GM12874 (cell line): ENCODE results near the gene DMRTB1.

Experiments
- TF ChIP-seq, protein P1 (sequence below): IDR thresholded peaks from 2 replicates; pipeline ENCODE4 v1.5.1; 2011; ENCODE audit warnings: low read depth, mild to moderate bottlenecking, control low read depth, low read length, moderate library complexity; ENCODE audit not compliant: insufficient read depth

Gene DMRTB1

DNA sequence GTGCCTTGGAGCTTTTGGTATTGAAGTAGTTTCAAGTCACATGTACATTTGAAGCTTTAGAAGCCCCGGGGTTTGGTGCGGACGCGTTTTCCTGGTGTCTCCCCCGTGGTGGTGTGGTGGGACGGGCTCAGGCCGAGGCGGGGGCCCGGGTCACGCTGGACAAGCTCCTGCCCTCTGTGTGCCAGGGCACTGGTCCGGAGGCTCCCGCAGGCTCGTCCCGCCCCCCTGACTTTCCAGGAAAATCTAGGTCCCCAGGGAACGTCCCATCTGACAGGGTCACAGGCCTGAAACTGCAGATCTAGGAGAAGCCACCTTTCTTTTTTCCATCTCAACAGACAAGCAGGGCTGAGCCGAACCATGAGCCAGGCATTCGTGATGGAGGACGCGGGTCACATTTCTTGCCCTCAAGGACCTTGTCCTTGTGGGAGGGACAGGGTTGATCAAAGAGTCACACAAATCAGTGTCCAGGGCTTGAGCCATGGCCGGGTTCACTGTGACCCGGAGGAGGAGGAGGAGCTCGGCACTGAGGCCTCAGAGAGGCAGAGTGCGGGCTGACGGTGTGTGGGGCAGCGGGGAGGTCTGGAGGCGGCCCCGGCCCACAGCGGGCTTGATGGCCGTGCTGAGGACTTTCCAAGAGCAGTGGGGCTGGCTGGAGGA, 1.6 kb downstream of the DMRTB1 start:
- TF ChIP-seq, protein P1, sequence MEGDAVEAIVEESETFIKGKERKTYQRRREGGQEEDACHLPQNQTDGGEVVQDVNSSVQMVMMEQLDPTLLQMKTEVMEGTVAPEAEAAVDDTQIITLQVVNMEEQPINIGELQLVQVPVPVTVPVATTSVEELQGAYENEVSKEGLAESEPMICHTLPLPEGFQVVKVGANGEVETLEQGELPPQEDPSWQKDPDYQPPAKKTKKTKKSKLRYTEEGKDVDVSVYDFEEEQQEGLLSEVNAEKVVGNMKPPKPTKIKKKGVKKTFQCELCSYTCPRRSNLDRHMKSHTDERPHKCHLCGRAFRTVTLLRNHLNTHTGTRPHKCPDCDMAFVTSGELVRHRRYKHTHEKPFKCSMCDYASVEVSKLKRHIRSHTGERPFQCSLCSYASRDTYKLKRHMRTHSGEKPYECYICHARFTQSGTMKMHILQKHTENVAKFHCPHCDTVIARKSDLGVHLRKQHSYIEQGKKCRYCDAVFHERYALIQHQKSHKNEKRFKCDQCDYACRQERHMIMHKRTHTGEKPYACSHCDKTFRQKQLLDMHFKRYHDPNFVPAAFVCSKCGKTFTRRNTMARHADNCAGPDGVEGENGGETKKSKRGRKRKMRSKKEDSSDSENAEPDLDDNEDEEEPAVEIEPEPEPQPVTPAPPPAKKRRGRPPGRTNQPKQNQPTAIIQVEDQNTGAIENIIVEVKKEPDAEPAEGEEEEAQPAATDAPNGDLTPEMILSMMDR = no peak

DNA sequence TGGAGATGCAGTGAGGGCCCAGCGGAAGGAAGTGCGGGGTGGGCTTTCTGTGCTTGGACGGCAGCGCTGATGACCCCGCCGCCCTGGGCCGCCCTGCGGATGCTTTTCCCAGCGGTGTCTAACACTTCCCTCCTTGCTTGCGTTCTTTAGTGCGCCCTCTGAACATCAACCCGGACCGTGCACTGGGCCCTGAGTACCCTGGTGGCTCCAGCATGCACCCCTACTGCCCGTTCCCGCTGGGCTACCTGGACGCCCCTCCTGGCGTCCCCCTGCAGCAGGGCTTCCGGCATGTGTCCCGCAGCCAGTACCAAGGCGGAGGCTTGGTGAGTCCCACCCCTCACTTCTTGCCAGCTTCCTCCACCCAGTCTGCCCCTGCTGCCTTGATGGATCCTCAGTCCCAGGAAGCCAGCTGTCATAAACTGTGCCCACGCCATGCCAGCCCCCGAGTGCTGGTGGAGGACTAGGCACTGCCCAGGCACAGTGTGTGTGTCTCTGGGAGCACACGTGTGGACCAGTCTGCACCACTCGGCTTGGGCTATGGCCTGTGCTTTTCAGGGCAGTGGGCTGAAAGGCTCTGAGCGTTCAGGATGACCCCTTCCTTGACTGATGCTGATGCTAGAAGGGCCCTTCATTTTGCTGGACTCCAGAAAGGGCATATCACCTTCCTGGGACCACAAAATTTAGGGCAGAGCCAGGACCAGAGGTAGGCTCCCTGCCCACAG, 2.3 kb downstream of the DMRTB1 start:
- TF ChIP-seq, protein P1 = no peak

DNA sequence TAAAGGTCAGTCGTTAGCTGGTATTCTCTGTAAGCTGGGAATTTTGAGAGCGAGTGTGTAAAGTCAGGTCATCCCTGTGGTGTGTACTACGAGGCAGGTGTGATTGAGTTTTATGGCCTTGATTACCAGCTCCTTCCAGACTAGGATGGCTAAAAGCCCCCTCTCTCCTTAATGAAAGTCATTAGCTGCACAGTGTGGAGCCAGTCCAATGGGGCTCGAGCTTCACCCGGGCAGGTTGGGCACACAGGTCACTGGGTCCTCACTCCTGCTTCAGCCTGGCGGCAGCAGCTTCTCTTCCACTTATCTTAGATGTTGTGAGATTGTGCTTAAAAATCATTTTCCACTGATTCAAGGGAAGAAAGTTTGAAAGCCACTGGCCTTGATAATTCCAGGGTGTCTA, 3.0 kb downstream of the DMRTB1 start:
- TF ChIP-seq, protein P1 = no peak

DNA sequence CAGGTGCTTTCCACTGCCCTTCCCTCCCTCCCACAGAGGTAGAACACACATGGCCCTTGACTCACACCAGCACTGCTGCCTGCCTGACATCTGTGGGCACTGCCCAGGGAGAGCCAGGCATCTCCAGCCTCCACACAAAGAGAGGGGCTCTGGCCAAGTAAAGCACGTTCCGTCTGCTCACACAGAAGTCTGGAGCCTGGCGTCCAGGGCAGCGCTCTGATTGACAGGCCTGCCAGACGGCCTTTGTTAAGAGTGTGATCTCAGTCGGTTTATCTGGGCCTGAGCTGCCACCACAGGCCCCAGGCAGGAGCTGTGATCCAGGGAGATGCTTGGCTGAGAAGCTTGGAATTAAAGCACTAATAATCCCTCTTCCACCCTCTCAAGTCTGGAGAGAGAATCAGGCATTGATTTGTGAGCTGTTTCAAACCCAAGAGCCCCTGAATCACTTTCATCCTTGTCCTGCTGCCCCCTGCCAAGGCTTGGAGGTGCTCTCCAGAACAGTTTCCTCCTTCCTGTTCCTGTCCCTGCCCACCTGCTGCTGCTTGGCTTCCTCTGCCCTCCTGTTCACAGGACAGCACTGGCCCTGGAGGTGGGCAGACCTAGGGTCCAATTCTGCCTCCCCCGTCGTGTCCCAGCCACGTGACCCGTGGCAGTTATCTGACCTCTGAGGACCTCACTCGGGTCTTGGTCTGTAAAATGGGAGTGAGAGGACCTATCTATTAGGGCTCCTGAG, 3.7 kb downstream of the DMRTB1 start:
- TF ChIP-seq, protein P1 = no peak

DNA sequence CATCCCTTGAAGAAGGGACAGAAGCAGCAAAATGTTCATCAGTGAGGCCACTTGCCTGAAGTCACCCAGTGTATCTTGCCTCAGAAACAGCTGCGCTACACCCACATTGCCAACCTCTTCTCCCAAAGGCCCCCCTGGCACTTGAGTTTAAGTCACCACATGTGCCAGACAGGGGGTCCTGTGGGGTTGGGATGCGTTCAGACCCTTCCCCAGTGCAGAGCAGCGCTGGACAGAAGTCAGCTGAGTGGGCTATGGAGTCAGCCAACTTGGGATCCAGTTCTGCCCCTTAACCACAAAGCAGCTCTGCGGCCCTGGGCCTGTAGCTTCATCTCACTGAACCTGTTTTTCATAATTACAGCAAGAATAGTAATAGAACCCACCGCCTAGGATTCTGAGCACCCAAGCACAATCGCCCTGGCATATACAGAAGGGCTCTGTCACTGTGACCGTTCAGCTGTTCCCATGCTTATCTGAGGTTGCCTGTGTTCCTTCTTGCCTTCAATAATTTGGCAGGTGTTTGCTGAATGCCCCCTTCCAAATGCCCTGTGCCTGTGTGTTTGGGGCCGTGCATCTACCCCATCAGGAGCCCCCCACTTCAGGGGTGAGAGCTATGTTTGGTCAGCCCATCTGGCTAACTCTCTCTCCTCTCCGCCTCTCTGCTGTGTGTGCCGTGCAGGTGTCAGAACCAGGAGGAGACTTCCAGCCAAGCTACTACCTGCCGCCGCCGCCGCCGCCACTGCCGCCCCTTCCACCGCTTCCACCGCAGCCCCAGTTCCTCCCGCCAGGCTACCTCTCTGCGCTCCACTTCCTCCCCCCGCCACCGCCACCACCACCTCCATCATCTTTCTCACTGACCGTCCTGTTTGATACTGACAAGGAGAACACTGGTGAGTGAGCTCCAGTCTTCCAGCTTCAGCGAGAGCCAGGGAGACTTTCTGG, 5.0 kb downstream of the DMRTB1 start:
- TF ChIP-seq, protein P1 = no peak

DNA sequence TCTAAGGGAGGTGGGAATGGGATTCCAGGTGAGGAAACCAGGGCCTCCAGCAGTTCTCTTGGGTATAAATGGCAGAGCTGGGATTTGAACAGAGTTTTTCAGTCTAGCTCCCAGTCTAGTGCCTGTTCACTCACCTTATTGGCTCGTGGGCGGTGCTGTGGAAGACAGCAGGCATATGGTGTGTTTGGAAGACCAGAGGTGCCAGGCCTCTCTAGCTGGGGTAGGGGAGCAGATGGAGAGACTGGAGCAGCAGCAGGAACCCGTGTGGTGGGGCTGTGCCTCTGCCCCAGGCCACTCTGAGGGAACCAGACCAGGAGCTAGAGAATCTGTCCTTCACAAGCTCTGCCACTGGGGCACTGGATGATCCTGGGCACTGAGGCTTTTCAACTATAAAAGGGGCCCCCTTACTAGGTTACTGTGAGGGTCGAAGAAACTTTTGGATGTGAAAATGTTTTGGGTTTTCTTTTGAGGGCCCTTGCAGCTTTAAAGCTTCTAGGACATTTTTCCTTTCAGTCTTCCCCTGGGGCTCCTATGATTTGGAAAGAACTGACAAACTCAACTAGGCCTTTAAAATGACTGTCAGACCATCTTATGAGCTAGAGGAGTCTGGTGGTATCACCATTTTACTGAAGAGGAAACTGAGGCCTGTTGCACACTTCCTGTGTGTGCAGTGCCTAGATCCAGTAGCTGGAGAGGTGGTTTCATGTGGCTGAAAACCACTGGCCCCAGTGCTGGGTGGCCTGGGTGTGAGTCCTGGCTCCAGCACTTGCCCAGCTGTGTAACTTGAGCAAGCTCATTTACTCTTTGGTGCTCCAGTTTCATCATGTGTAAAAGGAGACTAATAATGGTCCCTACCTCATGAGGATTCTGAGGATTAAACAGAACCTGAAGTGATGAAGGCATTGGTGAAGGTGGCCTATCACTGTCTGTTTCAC, 6.1 kb downstream of the DMRTB1 start:
- TF ChIP-seq, protein P1 = no peak
